LHCN-M2 (cell line): Measurements from ENCODE around the gene RPL32. TPM values are rescaled to one million over a fixed set of nuclear protein-coding genes. Genes with fewer than 3 reads are reported as not detected.
"Not testable (repeated sequence)": the region's sequence is repeated elsewhere in the genome, so short reads cannot be mapped to it uniquely, and the experiment has no call there.

ENCODE experiments used
- DNase-seq: peaks from one replicate; pipeline ENCODE4 v3.0.0-alpha.2; 2012; ENCODE audit warnings: low read depth
- polyA plus RNA-seq: library from polyadenylated mRNA; unstranded; fragments of >200 nt; gene quantifications from one replicate; pipeline ENCODE4 v1.2.1, GENCODE V29; 2012; ENCODE audit warnings: missing spikeins
- total RNA-seq: library from RNA; depleted of rRNA; stranded (reverse); fragments of >200 nt; gene quantifications from 2 replicates; pipeline ENCODE4 v1.2.3, GENCODE V29; 2014; rRNA removed

RPL32 gene
- 417 and 1,707 TPM in 2 replicates for total RNA-seq
- 2,709 TPM for polyA plus RNA-seq

GRCh38 chr3:12841149-12841969 lies at the start of gene RPL32:
Gene RPL32 (minus strand): TSS chr3:12841565. CDS start chr3:12840237, 1,328 bp downstream.
- DNase-seq: peak; percentile 93

DNA sequence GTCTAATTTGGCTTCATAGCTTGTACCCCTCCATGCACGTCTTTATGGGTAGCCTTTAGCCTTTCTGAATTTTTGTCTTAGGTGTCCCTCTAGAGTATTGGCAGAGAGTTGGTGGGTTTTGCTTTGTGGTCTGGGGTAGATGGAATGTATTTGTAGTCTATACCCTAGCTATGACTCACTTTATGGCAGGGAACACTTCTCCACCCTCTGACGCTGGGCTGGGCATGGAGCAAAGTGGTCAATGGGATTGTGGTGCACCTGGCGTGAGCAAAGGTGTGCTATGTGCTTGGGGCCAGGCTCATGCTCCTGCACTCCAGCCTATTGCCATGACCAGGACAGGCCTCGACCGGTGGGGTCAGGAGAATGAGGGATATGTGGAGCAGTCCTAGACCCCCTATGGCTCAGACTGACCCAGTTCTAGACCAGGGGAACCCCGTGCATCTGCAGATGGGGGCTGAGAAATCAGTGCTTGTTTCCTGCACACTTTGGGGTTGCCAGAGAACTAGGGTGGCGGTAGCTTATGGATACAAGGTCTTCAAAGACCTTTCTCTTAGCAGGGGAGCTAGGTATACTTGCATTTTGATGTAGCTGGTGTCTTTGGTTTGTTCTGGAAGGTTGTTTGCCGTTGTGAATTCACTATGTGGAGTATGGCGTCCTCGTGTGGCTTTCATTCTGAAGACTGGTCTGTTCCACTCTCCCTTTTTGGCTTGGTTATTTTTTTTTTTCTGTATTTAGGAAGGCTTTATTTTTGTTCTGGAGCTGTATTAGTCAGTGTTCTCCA lies 49.4 kb upstream of the RPL32 start:
- no peak for DNase-seq

- DNase-seq: no peak
Observed at GRCh38 chr3:12886736-12887135, 45.4 kb upstream of the RPL32 start.

GRCh38 chr3:12886106-12886679 lies 44.8 kb upstream of the RPL32 start:
- no peak for DNase-seq

- DNase-seq: no peak
Observed at GRCh38 chr3:12885583-12885930, 44.2 kb upstream of the RPL32 start.

GRCh38 chr3:12884790-12885582 lies 43.6 kb upstream of the RPL32 start:
- no peak for DNase-seq

DNA sequence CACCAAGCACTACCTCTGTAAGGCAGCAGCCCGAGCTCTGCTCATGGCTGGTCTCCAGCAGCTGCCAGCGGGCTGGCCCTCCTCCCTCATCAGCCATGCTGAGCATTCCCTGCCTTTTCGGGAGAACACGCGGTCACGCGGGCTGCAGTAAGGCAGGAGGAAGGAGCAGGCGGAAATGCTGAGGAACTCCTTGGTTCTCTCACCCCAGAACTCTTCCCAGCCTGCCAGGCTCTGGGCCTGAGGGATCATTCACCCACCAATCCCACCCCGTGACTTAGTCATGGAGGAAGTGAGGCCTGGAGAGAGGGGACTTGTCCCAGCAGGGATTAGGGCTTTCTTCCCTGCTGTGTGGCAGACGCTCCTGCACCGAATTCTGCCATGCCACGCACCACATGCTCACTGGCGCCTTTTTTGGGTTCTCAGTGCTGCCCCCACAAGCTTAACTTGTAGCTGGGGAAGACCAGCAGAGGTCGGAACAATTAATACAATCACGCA lies 42.9 kb upstream of the RPL32 start:
- peak; percentile 30 for DNase-seq

DNA sequence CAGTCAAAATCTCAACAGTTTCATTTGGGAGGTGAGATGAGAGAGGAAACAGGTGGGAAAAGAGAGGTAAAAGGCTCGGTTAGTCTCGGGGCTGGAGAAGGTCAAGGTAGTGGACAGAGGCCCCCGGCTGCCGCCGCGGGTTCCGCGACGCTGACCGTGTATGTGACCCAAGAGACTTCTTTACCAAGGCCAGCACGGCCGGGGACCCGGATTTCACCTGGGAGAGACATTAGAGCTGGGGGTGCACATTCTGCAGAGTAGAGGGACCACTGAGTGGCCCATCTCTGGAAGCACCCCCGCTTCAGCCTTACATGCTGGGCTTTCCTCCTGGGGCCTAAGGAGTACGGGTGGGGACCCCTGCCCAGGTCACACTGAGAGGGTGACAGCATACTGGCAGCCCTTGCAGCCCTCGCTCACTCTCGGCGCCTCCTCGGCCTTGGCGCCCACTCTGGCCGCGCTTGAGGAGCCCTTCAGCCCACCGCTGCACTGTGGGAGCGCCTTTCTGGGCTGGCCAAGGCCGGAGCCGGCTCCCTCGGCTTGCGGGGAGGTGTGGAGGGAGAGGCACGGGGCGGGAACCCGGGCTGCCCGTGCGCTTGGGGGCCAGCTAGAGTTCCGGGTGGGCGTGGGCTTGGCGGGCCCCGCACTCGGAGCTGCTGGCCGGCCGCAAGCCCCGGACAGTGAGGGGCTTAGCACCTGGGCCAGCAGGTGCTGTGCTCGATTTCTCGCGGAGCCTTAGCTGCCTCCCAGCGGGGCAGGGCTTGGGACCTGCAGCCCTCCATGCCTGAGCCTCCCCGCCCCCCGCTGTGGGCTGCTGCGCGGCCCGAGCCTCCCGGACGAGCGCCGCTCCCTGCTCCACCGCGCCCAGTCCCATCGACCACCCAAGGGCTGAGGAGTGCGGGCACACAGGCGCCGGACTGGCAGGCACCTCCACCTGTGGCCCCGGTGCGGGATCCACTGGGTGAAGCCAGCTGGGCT lies 41.3 kb upstream of the RPL32 start:
- no peak for DNase-seq

DNA sequence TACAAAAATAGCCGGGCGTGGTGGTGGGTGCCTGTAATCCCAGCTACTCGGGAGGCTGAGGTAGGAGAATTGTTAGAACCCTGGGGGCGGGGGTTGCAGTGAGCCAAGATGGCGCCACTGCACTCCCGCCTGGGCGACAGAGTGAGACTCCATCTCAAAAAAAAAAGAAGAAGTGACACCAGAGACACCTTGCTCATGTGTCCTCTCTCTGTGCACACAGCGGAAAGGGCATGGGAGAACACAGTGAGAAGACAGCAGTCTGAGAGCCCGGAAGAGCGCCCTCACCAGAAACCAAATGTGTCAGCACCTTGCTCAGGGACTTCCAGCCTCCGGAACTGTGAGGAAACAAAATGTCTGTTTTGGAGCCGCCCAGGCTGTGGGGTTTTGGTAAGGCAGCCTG lies 40.5 kb upstream of the RPL32 start:
- DNase-seq: not testable (repeated sequence)

DNA sequence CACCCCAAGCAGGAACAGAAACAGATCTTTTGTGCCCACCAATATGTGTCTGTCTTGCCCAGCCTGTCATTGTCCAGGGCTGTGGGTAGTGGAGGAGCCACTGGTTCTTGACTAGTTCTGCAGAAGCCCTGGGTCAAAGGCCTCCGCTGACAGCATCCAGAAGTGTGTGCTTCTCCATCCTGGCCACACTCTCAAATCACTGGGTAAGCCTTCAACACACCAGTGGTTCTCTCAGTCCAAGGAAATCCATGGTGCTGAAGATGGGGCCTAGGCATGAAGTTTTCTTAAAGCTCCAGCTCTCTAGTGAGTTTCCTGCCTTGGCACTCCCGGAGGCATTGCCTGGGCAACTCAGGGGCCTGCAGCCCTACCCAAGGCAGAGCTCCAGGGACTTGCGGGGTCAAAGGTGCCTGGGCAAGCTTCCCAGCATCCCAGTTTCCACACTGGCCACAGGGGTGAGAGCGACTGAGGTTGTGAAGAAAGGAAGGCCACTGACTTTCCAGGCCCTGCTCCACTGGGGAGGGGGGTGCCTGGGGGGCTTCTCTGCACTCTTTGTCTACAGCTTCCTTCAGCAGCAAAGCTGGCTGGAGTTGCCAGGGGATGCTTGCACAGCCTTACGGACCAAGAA lies 37.9 kb upstream of the RPL32 start:
- no peak for DNase-seq

DNA sequence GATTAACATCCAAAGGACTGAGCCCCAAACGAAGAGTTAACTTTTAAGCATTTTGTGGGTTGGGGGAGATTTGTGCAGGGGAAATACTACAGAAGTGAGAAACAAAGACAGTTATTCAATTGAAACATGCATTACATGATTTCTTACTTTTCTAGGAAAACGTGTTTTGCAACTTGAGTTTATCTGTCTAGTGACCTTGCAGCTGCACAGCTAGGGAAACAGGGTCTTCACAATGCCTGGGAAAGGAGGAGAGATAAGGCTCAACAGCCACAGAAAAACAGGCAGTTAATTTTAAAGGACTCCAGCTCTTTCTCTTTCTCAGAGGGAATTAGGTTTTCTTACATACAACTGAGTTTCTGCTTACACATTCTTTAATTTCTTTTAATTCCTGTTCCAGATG lies 37.4 kb upstream of the RPL32 start:
- DNase-seq: not testable (repeated sequence)

GRCh38 chr3:12878141-12878574 lies 36.8 kb upstream of the RPL32 start:
- DNase-seq: no peak

DNA sequence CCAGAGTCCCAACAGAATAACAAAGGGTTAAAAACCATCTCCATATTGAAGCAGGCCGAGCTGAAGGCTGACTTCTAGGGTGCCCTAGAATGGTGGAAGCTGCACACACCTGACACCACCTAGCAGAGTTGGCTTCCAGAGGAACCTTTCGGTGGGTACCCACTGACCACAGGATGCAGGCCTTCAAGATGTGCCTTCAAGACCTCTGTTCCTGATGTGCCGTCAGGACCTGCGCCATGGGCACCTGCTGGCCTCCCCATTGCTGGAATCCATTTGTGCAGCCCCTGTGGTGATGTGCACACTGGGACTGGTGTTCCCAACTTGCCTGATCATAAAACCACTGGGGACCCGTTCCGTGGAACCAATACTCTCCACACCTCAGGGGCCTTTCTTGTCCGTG lies 35.7 kb upstream of the RPL32 start:
- no peak for DNase-seq

DNA sequence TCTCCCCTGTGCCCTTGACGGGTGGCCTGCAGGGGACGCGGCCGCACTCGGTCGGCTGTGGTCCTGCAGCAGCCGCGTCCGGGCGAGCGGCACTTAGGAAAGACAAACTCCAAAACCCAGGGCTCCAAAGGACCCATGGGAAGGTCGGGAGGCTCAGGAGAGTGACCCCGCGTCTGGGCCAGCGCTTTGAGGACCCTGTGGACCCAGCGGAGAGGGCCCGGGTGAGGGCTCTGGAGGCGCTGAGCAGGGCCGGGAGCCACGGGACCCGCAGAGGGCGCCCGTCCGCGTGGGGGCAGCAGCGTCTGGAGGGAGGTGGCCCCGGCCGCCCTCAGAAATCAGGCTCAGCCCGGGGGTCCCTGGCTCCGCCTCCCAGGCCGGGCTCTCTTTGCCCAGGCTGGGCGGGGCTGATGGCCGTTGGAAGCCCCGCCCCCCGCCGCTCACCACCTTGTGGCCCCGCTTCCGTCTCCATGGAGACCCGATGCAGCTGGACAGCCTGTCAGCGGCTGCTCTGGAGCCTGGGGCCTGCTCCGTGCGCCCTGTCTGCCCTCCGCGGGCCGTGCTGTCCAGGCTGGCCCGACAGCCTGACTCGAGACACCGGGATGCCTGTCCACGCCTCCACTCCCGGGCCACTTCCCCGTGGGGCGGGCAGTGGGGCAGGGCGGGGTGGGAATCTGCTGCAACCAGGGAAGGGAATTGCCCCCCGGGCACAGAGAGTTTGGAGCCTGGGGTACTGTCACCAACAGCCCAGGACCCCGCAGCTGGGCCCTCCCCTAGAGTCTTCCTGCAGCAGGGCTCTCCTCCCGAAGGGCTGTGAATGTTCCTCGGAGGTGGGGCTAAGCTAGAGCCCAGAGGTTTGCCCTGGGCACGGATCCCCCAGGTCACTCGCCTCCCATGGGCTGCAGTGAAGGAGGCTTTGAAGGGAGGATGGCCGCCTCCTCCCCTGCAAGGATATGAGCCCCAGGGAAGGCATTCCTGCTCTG lies 34.8 kb upstream of the RPL32 start:
- no peak for DNase-seq

DNA sequence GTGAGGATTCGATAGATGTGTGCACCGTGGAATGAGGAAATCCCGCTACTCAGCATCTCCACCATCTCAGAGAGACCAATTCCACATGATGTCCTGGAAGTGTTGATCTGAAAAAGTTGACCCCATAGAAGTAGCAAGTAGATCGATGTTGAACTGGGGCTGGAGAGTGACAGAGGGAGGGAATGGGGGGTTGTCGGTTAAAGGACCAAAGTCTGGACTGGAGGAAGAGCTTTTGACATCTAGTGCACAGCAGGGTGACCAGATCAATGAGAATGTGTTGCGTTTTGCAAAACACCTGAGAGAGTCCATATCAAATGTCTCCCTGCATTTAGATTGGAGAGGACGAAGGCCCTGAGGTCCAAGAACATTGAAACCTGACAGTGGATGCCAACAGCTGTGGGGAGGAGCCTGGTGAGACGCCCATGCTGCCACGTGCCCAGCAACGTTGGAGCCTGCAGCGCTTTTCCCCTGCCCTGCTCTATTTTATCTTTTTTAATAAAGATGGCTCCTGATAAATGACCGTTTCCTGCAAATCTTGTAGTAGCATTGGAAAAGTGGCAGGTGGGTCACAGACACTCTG lies 30.1 kb upstream of the RPL32 start:
- no peak for DNase-seq

DNA sequence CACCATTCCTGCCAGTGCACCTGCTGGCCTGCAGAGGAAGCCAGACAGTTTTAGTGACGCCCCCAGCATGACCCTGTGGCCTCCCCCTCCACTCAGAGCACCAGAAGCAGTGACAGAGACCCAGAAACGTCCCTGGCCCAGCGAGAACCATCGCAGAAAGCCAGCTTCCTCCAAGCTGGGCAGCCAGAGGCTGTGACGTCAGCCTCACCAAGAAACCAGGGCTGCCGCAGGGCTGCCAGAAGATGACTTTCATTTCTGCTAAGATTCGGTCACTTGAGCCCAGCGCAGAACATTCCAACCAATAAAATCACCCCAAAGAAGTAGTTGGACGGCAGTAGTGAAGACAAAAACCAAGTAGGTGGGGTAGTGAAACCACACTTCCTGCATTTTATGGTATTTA lies 29.6 kb upstream of the RPL32 start:
- DNase-seq: peak; percentile 49

DNA sequence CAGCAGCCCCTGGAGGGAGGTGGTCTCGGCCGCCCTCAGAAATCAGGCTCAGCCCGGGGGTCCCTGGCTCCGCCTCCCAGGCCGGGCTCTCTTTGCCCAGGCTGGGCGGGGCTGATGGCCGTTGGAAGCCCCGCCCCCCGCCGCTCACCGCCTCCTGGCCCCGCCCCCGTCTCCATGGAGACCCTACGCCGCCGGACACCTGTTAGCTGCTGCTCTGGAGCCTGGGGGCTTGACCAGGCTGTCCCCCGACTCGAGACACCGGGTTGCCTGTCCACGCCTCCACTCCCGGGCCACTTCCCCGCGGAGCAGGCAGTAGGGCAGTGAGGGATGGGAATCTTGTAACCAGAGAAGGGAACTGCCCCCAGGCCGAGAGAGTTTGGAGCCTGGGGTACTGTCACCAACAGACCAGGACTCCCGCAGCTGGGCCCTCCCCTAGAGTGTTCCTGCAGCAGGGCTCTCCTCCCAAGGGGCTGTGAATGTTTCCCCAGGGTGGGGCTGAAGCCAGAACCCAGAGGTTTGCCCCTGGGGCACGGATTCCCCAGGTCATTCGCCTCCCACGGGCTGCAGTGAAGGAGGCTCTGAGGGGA lies 27.8 kb upstream of the RPL32 start:
- DNase-seq: no peak
